ENCODE results near the gene MYO5C. TPM values are rescaled to one million over a fixed set of nuclear protein-coding genes. Genes with fewer than 3 reads are reported as not detected.
"Not testable (repeated sequence)": the region's sequence is repeated elsewhere in the genome, so short reads cannot be mapped to it uniquely, and the experiment has no call there.

MYO5C gene
- total RNA-seq, 4 donors from 2014 or later, result 6.4 to 23.5 (median 13.9) TPM

DNA sequence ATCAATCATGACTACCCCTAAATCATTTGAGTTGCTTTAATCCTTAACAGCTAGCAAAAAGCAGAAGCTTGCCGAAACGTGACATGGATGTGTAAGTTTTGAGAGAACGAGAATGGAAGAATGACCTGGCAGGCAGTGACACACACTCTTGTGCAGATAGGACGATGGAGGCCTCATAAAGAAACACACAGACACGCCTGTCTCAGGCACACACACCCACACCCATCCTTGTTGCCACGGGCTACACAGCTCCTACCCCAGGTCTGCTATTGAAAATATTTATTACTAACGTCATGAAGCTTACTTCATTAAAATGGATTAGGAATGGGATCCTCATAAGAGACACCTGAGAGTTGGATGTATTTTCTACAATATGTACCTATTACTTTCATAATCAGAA is 8.5 kb downstream of the MYO5C start:
- H3K4me3 ChIP-seq (ENCODE audit: low read depth, poor library complexity, severe bottlenecking), result no peak overlapping the region
- TF ChIP-seq POLR2A (IDR thresholded peaks at IDR 0.05), result no peak
- TF ChIP-seq, protein P1, sequence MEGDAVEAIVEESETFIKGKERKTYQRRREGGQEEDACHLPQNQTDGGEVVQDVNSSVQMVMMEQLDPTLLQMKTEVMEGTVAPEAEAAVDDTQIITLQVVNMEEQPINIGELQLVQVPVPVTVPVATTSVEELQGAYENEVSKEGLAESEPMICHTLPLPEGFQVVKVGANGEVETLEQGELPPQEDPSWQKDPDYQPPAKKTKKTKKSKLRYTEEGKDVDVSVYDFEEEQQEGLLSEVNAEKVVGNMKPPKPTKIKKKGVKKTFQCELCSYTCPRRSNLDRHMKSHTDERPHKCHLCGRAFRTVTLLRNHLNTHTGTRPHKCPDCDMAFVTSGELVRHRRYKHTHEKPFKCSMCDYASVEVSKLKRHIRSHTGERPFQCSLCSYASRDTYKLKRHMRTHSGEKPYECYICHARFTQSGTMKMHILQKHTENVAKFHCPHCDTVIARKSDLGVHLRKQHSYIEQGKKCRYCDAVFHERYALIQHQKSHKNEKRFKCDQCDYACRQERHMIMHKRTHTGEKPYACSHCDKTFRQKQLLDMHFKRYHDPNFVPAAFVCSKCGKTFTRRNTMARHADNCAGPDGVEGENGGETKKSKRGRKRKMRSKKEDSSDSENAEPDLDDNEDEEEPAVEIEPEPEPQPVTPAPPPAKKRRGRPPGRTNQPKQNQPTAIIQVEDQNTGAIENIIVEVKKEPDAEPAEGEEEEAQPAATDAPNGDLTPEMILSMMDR (IDR thresholded peaks at IDR 0.05), result no peak
- intact Hi-C loops (cut with DNase I; ENCODE audit: low total_unique reads), result no loop called here
- 54 to 58% methylated on average over 7 of the region's 7 CpGs for WGBS, 2 donors
- DNase-seq (ENCODE audit: low spot score in 2 of 2), result no peak

DNA sequence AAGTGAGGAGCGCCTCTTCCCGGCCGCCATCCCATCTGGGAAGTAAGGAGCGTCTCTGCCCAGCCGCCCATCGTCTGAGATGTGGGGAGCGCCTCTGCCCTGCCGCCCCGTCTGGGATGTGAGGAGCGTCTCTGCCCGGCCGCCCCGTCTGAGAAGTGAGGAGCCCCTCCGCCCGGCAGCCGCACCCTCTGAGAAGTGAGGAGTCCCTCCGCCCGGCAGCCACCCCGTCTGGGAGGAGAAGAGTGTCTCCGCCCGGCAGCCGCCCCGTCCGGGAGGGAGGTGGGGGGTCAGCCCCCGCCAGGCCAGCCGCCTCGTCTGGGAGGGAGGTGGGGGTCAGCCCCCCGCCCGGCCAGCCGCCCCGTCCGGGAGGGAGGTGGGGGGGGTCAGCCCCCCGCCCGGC is 9.7 kb downstream of the MYO5C start:
- DNase-seq (ENCODE audit: low spot score in 2 of 2); intact Hi-C loops (cut with DNase I; ENCODE audit: low total_unique reads): not testable (repeated sequence)
- 83 to 93% methylated on average over 8 to 19 of the region's 34 CpGs for WGBS, 2 donors

DNA sequence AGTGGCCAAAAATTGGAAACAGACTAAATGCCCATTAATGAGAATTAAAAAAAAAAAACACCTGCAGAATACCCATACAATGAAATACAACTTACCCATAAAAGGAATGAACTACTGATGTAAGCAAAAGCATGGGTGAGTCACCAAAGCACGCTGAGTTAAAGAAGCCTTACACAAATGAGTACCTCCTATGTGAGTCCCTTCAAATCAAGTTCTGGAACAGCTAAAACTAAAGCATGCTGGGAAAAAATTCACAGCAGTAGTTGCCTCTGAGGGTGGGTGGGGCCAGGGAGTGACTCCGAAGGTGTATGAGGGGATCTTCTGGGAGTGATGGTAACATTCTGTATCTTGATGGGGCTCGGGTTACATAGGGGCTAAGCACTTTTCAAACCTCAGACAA is 11.4 kb downstream of the MYO5C start:
- intact Hi-C loops (cut with DNase I; ENCODE audit: low total_unique reads), result no loop called here
- TF ChIP-seq POLR2A (IDR thresholded peaks at IDR 0.05), result no peak
- TF ChIP-seq, protein P1 (IDR thresholded peaks at IDR 0.05), result no peak
- 47 to 59% methylated on average over 3 of the region's 3 CpGs for WGBS, 2 donors

More for the DNA sequence above, 9.7 kb downstream of the MYO5C start:
- H3K4me3 ChIP-seq (ENCODE audit: low read depth, poor library complexity, severe bottlenecking), result not testable (repeated sequence)

DNA sequence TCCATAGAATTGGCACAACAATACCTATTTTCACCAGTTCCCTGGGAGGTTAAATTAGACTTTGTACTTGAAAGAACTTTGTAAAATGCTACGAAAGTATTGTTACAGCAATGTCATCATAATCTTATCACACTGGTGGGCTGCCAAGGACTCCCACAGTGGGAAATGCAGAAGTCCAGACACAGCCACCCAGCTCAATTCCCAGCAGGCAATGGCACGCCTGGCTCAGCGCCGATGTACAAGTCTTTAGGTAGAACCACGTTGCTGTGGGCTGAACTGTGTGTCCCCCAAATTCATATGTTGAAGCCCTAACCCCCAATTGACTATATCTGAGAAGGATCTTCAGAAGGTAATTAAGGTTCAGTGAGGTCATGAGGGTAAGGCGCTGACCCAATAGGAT is 12.3 kb downstream of the MYO5C start:
- no peak for TF ChIP-seq POLR2A (IDR thresholded peaks at IDR 0.05)
- TF ChIP-seq, protein P1 (IDR thresholded peaks at IDR 0.05), result no peak
- no peak for DNase-seq (ENCODE audit: low spot score in 2 of 2)
- H3K4me3 ChIP-seq (ENCODE audit: low read depth, poor library complexity, severe bottlenecking), result no peak overlapping the region
- WGBS, 2 donors, result 90 to 95% methylated on average over 6 of the region's 6 CpGs
- intact Hi-C loops (cut with DNase I; ENCODE audit: low total_unique reads), result no loop called here

More for the DNA sequence above, 11.4 kb downstream of the MYO5C start:
- H3K4me3 ChIP-seq (ENCODE audit: low read depth, poor library complexity, severe bottlenecking), result no peak overlapping the region
- DNase-seq (ENCODE audit: low spot score in 2 of 2), result peak in 1 of 2 donors; percentile 52

DNA sequence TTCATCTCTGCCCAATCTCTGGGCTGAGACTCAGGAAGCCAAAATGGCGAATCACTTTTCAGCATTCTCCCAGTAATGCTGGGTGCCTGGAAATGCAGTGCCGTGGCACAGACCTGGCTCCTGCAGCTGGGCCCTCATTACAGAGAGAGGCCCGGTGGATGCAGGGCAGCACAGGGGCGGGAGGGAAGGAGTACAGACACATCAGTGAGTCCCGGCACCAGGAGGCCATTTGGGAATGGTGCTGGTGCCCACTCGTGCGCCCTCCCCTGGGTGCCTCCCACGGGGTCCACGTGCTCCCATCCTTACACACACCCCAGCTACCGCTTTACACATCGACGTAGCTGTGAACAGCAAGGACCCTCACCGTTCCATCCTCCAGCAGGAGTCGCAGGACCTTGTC is 13.2 kb downstream of the MYO5C start:
- 92 to 93% methylated on average over 14 of the region's 14 CpGs for WGBS, 2 donors
- no peak for TF ChIP-seq POLR2A (IDR thresholded peaks at IDR 0.05)
- TF ChIP-seq, protein P1 (IDR thresholded peaks at IDR 0.05), result no peak
- no peak for DNase-seq (ENCODE audit: low spot score in 2 of 2)
- intact Hi-C loops (cut with DNase I; ENCODE audit: low total_unique reads), result no loop called here
- no peak overlapping the region for H3K4me3 ChIP-seq (ENCODE audit: low read depth, poor library complexity, severe bottlenecking)

DNA sequence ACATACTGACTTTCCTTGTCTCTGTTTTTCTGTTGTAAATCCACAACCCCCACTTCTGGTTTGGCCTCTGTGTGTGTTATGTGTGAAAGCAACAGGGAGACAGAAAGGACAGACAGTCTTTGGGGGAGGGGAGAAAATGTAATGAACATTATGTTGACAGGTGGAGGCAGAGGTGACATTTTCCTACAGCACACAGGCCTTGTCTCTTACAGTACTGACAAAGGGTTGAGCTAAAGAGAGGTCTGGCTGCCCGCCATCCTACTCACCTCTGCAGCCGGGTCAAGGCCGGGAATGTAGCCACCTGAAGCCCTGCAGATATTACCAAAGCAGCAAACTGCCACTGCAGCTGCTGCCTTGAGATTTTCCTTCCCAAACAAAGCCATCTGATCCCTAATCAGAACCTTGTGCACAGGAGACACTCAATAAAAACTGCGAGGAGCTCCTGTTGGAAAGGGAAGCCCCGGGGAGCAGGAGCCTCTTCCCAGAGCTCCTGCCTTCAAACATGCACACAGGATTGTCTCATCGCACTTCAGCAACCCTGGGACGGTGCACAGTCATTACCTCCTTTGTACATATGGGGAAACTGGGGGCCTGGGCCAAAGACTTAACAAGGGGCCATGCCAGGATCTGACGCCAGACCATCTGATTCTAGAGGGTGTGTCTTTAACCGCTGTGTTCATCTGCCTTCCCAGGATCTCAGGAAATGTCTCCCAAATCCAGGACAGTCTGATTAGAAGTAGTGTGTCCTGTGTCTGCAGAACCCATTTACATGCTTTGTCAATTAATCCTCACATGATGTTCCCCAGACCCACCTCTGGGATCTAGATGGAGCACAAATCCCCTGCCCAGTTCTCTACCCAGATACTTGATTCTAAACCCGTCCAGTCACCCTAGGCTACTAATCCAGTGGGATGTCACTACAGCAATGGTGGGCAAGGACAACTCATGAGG is 14.2 kb downstream of the MYO5C start:
- TF ChIP-seq, protein P1 (IDR thresholded peaks at IDR 0.05), result no peak
- no peak for TF ChIP-seq POLR2A (IDR thresholded peaks at IDR 0.05)

More for the DNA sequence above, 14.2 kb downstream of the MYO5C start:
- H3K4me3 ChIP-seq (ENCODE audit: low read depth, poor library complexity, severe bottlenecking), result no peak overlapping the region
- intact Hi-C loops (cut with DNase I; ENCODE audit: low total_unique reads), result no loop called here
- peak in 1 of 2 donors; percentile 65 for DNase-seq (ENCODE audit: low spot score in 2 of 2)
- WGBS, 2 donors, result 61 to 71% methylated on average over 10 of the region's 10 CpGs
